HEK293 (cell line): ENCODE results near the gene AK5.

Experiments
- CTCF ChIA-PET: fragments of 350-600 bp; formaldehyde crosslinking; extraction: SDS; loops from one replicate; lab custom pipeline; 2021; ENCODE audit warnings: antibody characterized with exemption; lab: Yijun Ruan, JAX
- POLR2A ChIA-PET: fragments of 300-600 bp; formaldehyde crosslinking; extraction: SDS; loops from one replicate; lab custom pipeline; 2020; ENCODE audit warnings: antibody characterized with exemption, inconsistent platforms; lab: Yijun Ruan, JAX
- H3K27ac ChIP-seq: fragments of 200-500 bp; sonication (Bioruptor generic); 2 replicates; pipeline ENCODE4 v1.5.1; 2014; ENCODE audit warnings: low read depth, low read length, control low read depth, inconsistent platforms; ENCODE audit errors: extremely low read depth
- H3K36me3 ChIP-seq, 2 experiments: fragments of 200-500 bp in 1 of 2; sonication (Bioruptor generic) in 1 of 2; 1 replicate in 1 of 2; 2 replicates in 1 of 2; pipeline ENCODE4 v1.5.1; 2014 to 2017; ENCODE audit warnings: inconsistent platforms in 2 of 2, low read length in 2 of 2; ENCODE audit not compliant: control insufficient read depth in 2 of 2, insufficient read depth in 1 of 2
- H3K4me1 ChIP-seq: fragments of 200-500 bp; sonication (Bioruptor generic); 2 replicates; pipeline ENCODE4 v1.5.1; 2014; ENCODE audit warnings: mild to moderate bottlenecking, low read length, inconsistent platforms; ENCODE audit not compliant: control insufficient read depth, insufficient read depth
- H3K4me3 ChIP-seq: 2 replicates; pipeline ENCODE4 v1.5.1; 2011; ENCODE audit warnings: low read depth, mild to moderate bottlenecking, control low read depth, low read length, moderate library complexity
- H3K9me3 ChIP-seq: fragments of 200-500 bp; sonication (Bioruptor generic); 2 replicates; pipeline ENCODE4 v1.5.1; 2014; ENCODE audit warnings: low read depth, low read length, inconsistent platforms; ENCODE audit not compliant: control insufficient read depth, insufficient read depth
- BCL6B ChIP-seq: fragments of 450-650 bp; formaldehyde crosslinking; IDR thresholded peaks from 2 replicates; pipeline ENCODE4 v1.5.1; 2017; ENCODE audit warnings: missing biosample characterization, missing genetic modification characterization
- ELK4 ChIP-seq: IDR thresholded peaks from 2 replicates; pipeline ENCODE4 v1.6.1; 2011; ENCODE audit warnings: mild to moderate bottlenecking, low read depth, low read length, borderline replicate concordance
- GFI1B ChIP-seq: fragments of 450-650 bp; formaldehyde crosslinking; IDR thresholded peaks from 2 replicates; pipeline ENCODE4 v1.5.1; 2016; ENCODE audit warnings: missing biosample characterization, missing genetic modification characterization
- KLF1 ChIP-seq: fragments of 450-650 bp; formaldehyde crosslinking; IDR thresholded peaks from 2 replicates; pipeline ENCODE4 v1.5.1; 2016; ENCODE audit warnings: missing biosample characterization, missing genetic modification characterization
- REPIN1 ChIP-seq: fragments of 450-650 bp; formaldehyde crosslinking; IDR thresholded peaks from 2 replicates; pipeline ENCODE4 v1.5.1; 2017; ENCODE audit warnings: missing biosample characterization, missing genetic modification characterization, low read depth
- SALL2 ChIP-seq: fragments of 450-650 bp; formaldehyde crosslinking; IDR thresholded peaks from 2 replicates; pipeline ENCODE4 v1.5.0; 2017; ENCODE audit warnings: missing biosample characterization, mild to moderate bottlenecking, missing genetic modification characterization, borderline replicate concordance
- SP7 ChIP-seq: fragments of 450-650 bp; formaldehyde crosslinking; IDR thresholded peaks from 2 replicates; pipeline ENCODE4 v1.5.1; 2016; ENCODE audit warnings: missing biosample characterization, missing genetic modification characterization
- ZNF416 ChIP-seq: fragments of 450-650 bp; formaldehyde crosslinking; IDR thresholded peaks from 2 replicates; pipeline ENCODE4 v1.5.1; 2016; ENCODE audit warnings: missing biosample characterization, missing genetic modification characterization
- ZNF514 ChIP-seq: fragments of 450-650 bp; formaldehyde crosslinking; IDR thresholded peaks from 2 replicates; pipeline ENCODE4 v1.5.1; 2016; ENCODE audit warnings: missing biosample characterization, missing genetic modification characterization
- ZNF518A ChIP-seq: fragments of 450-650 bp; formaldehyde crosslinking; conservative IDR thresholded peaks from 2 replicates; pipeline ENCODE4 v1.5.1; 2016; ENCODE audit warnings: low read depth, missing biosample characterization, missing genetic modification characterization
- ZNF521 ChIP-seq: fragments of 450-650 bp; formaldehyde crosslinking; IDR thresholded peaks from 2 replicates; pipeline ENCODE4 v1.5.1; 2017; ENCODE audit warnings: missing biosample characterization, mild to moderate bottlenecking, missing genetic modification characterization
- ZNF549 ChIP-seq: fragments of 450-650 bp; IDR thresholded peaks from 2 replicates; pipeline ENCODE4 v1.5.1; 2018; ENCODE audit warnings: missing biosample characterization, missing genetic modification characterization, mild to moderate bottlenecking, inconsistent platforms, moderate library complexity
- ZNF571 ChIP-seq: fragments of 450-650 bp; formaldehyde crosslinking; IDR thresholded peaks from 2 replicates; pipeline ENCODE4 v1.5.0; 2017; ENCODE audit warnings: missing biosample characterization, missing genetic modification characterization
- ZNF596 ChIP-seq: fragments of 450-650 bp; IDR thresholded peaks from 2 replicates; pipeline ENCODE4 v1.5.0; 2018; ENCODE audit warnings: missing biosample characterization, mild to moderate bottlenecking, missing genetic modification characterization, moderate library complexity
- ZNF626 ChIP-seq: fragments of 450-650 bp; sonication (Bioruptor Pico); formaldehyde crosslinking; IDR thresholded peaks from 2 replicates; pipeline ENCODE4 v1.5.1; 2018; ENCODE audit warnings: missing biosample characterization, missing genetic modification characterization, inconsistent platforms
- ZNF704 ChIP-seq: fragments of 450-650 bp; formaldehyde crosslinking; IDR thresholded peaks from 2 replicates; pipeline ENCODE4 v1.5.1; 2016; ENCODE audit warnings: missing biosample characterization, missing genetic modification characterization
- ZNF785 ChIP-seq: fragments of 450-650 bp; formaldehyde crosslinking; IDR thresholded peaks from 2 replicates; pipeline ENCODE4 v1.5.1; 2016; ENCODE audit warnings: missing biosample characterization, missing genetic modification characterization

The AK5 gene

GRCh38 chr1:77316006-77316405, 34.2 kb downstream of the AK5 start (continued):
- TF ChIP-seq ZNF518A = no peak
- no peak for TF ChIP-seq BCL6B
- TF ChIP-seq ZNF596 (tag by site-specific recombination) = no peak
- no peak for TF ChIP-seq ZNF704 (tag by site-specific recombination)
- TF ChIP-seq, all 188 proteins: peak for 0

GRCh38 chr1:77316966-77317365, 35.1 kb downstream of the AK5 start:
- no peak for TF ChIP-seq ZNF571 (tag by site-specific recombination)
- no peak for TF ChIP-seq SP7 (tag by site-specific recombination)
- CTCF ChIA-PET = no interaction called here

GRCh38 chr1:77319036-77319705, 37.4 kb downstream of the AK5 start:
- Histone ChIP-seq H3K4me1 (no peaks in the 10 kb centered on the region), H3K27ac (no peak overlapping the region), H3K36me3 (no peaks in the 10 kb centered on the region), H3K4me3 (no peak overlapping the region), H3K9me3 (no peaks in the 10 kb centered on the region)
- CTCF ChIA-PET = no interaction called here
- no peak for TF ChIP-seq GFI1B (tag by site-specific recombination)
- POLR2A ChIA-PET = no interaction called here

More at GRCh38 chr1:77316966-77317365, 35.1 kb downstream of the AK5 start:
- H3K36me3 ChIP-seq = no peaks in the 10 kb centered on the region
- no peaks in the 10 kb centered on the region for H3K4me1 ChIP-seq
- H3K4me3 ChIP-seq = no peak overlapping the region
- POLR2A ChIA-PET = no interaction called here
- no peak overlapping the region for H3K27ac ChIP-seq
- no peaks in the 10 kb centered on the region for H3K9me3 ChIP-seq

GRCh38 chr1:77322061-77322900, 40.5 kb downstream of the AK5 start:
- Histone ChIP-seq H3K4me3 (no peak overlapping the region), H3K4me1 (no peaks in the 10 kb centered on the region), H3K27ac (no peak overlapping the region), H3K9me3 (no peaks in the 10 kb centered on the region), H3K36me3 (no peaks in the 10 kb centered on the region)
- ChIA-PET CTCF (interaction anchor here (0.7 to 1.1 kb wide), 3 partner anchors 17 to 304 kb away, joined by 3 to 4 read pairs (median 3); no protein-coding TSS in a partner anchor), POLR2A (no interaction called here)
- TF ChIP-seq ZNF549 (no peak), ELK4 (no peak), ZNF416 (tag by site-specific recombination) (no peak), SALL2 (tag by site-specific recombination) (no peak), ZNF514 (tag by site-specific recombination) (no peak), REPIN1 (tag by site-specific recombination) (no peak), ZNF626 (no peak), KLF1 (tag by site-specific recombination) (no peak), ZNF785 (tag by site-specific recombination) (no peak), ZNF521 (tag by site-specific recombination) (no peak)
